Fibroblast of villous mesenchyme (primary cell): ENCODE data around the gene POLN. TPM values are rescaled to one million over a fixed set of nuclear protein-coding genes. Genes with fewer than 3 reads are reported as not detected.

Source experiments
- DNase-seq: peaks from one replicate; pipeline ENCODE4 v3.0.0-alpha.2; 2010; ENCODE audit warnings: low read depth
- H3K4me3 ChIP-seq: 2 replicates; pipeline ENCODE4 v1.5.1; 2011; ENCODE audit warnings: low read depth, mild to moderate bottlenecking, low read length
- CTCF ChIP-seq: IDR thresholded peaks from 2 replicates; pipeline ENCODE4 v1.5.1; 2012; ENCODE audit warnings: low read depth, mild to moderate bottlenecking, low read length; ENCODE audit not compliant: insufficient read depth
- total RNA-seq: library from RNA; depleted of rRNA; stranded (reverse); fragments of >200 nt; gene quantifications from 2 replicates; pipeline ENCODE4 v1.2.3, GENCODE V29; 2012

Gene POLN
- total RNA-seq, 1 donor: 4.7 TPM

- no peak overlapping the region for H3K4me3 ChIP-seq
- no peak for DNase-seq
- TF ChIP-seq CTCF: no peak
Measured at GRCh38 chr4:2082118-2082517, 159.8 kb downstream of the POLN start.

- H3K4me3 ChIP-seq: no peak overlapping the region
- TF ChIP-seq CTCF: no peak
- DNase-seq: no peak
Measured at GRCh38 chr4:2081540-2081939, 160.4 kb downstream of the POLN start.

GRCh38 chr4:2080429-2081300, 161.3 kb downstream of the POLN start:
- DNase-seq: no peak
- TF ChIP-seq CTCF: no peak
- no peak overlapping the region for H3K4me3 ChIP-seq

- TF ChIP-seq CTCF: no peak
- DNase-seq: no peak
Measured at GRCh38 chr4:2079926-2080325, 162.0 kb downstream of the POLN start.

GRCh38 chr4:2079006-2079405, 162.9 kb downstream of the POLN start:
- no peak for TF ChIP-seq CTCF
- H3K4me3 ChIP-seq: no peak overlapping the region
- no peak for DNase-seq

More at GRCh38 chr4:2079926-2080325, 162.0 kb downstream of the POLN start:
- H3K4me3 ChIP-seq: no peak overlapping the region

GRCh38 chr4:2078584-2078983, 163.3 kb downstream of the POLN start:
- no peak for TF ChIP-seq CTCF
- no peak for DNase-seq
- H3K4me3 ChIP-seq: no peak overlapping the region
